Stomach (tissue), 9 donors: ENCODE measurements around the gene TNFRSF1A. TPM values are rescaled to one million over a fixed set of nuclear protein-coding genes. Genes with fewer than 3 reads are reported as not detected.
A peak's percentile ranks its signal among the peaks of the same experiment; 100 is the strongest.

ENCODE experiments used
- DNase-seq, 2 donors: peaks; one replicate each; pipeline versions ENCODE4 v3.0.0 to v3.0.0-alpha.2; 2013 to 2019
- H3K27ac ChIP-seq, 5 donors: fragments of 200-600 bp in 4 of 5; sonication (generic) in 4 of 5; one replicate each; pipeline ENCODE4 v1.5.1; 2013 to 2019; ENCODE audit warnings: mild to moderate bottlenecking in 1 of 5, moderate library complexity in 1 of 5
- H3K27me3 ChIP-seq, 3 donors: fragments of 200-600 bp; sonication (generic); one replicate each; pipeline ENCODE4 v1.5.1; 2017 to 2019; ENCODE audit warnings: mixed run types in 1 of 3
- H3K36me3 ChIP-seq, 4 donors: fragments of 200-600 bp; sonication (generic); 1 replicate in 3 of 4; 2 replicates in 1 of 4; pipeline ENCODE4 v1.5.1; 2016 to 2019
- H3K4me1 ChIP-seq, 4 donors: fragments of 200-600 bp; sonication (generic); one replicate each; pipeline ENCODE4 v1.5.1; 2016 to 2019
- H3K4me3 ChIP-seq, 4 donors: fragments of 200-600 bp; sonication (generic) in 3 of 4; one replicate each; pipeline ENCODE4 v1.5.1; 2016 to 2019; ENCODE audit warnings: mild to moderate bottlenecking in 1 of 4
- H3K9me3 ChIP-seq, 4 donors: fragments of 200-600 bp; sonication (generic); one replicate each; pipeline ENCODE4 v1.5.1; 2016 to 2019
- EP300 ChIP-seq: sonication (generic); formaldehyde crosslinking; IDR thresholded peaks from one replicate; pipeline ENCODE4 v1.6.1; 2017; ENCODE audit warnings: antibody characterized with exemption
- POLR2A ChIP-seq, 4 donors: fragments of 450-650 bp; IDR thresholded peaks; one replicate each; pipeline ENCODE4 v1.6.1; 2016; ENCODE audit warnings: antibody characterized with exemption in 4 of 4, control low read depth in 2 of 4, mild to moderate bottlenecking in 1 of 4, moderate library complexity in 1 of 4
- POLR2AphosphoS5 ChIP-seq, 3 donors: sonication (generic); formaldehyde crosslinking; IDR thresholded peaks; one replicate each; pipeline ENCODE4 v1.6.1; 2016; ENCODE audit warnings: antibody characterized with exemption in 3 of 3
- WGBS, 5 donors: extraction: QIAGEN DNeasy Blood & Tissue Kit in 3 of 5; methylation state at CpG; one replicate each; pipeline versions ENCODE4 v1.1.5 to v1.1.7; 2013 to 2018; 5-methylcytosine and 5-hydroxymethylcytosine counted together
- intact Hi-C: fragments of 100-400 bp; cut with DNase I; formaldehyde crosslinking; loops from one replicate; pipeline ENCODE4 v1.15.1; 2023; ENCODE audit warnings: low total_unique reads
- polyA plus RNA-seq, 3 donors: library from polyadenylated mRNA; stranded (reverse); fragments of 200-250 nt; gene quantifications; one replicate each; pipeline ENCODE4 v1.2.3, GENCODE V29; 2013
- total RNA-seq, 5 donors: library from RNA; depleted of rRNA; stranded (reverse); fragments of >200 nt; gene quantifications; one replicate each; pipeline versions ENCODE4 v1.1.0 to v1.2.3, GENCODE V29; 2014 to 2016
- TF ChIP-seq, protein P1 (sequence below), 7 experiments: fragments of 450-650 bp in 4 of 7; fragments of 200-600 bp in 3 of 7; sonication (generic) in 3 of 7; IDR thresholded peaks; one replicate each; pipeline ENCODE4 v1.5.1; 2016 to 2019; ENCODE audit warnings: antibody characterized with exemption in 7 of 7, control low read depth in 2 of 7, mild to moderate bottlenecking in 1 of 7
- donor health status: healthy with polysubstance abuse.
- donor health status: Bipolar disorder and iron deficiency.
- donor health status: healthy.

Gene TNFRSF1A
- total and polyA plus RNA-seq, 8 donors = 35.2 to 432 (median 102) TPM

DNA sequence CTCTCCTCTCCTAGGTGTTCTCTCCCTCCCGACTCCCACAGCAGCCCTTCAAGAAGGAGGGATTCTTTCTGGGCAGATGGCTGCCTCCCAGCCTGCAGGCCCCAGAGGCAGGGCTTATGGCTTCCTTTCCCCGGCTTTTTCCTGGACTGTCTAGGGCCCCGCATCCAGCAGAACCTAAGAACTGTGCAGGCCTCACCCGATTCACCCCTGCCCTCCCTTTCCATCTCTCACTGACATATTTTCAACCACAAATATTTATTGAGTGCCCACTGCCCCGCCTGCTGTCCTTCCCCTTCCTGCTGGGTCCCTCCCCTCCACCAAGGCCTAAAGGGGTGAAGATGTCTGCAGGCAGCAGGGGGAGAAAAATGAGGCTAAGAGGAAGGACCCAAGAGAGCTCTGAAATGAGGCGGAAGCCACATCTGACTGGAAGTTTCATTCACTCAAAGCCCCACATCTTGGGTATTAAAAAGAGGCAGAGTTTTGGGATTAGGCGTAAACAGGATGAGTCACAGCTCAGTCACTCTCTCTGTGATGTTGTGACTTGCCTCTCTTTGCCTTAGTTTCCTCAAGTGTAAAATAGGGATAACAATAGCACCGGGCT, 30.6 kb upstream of the TNFRSF1A start:
- peak; percentile 45 to 74 for DNase-seq
- H3K27me3 ChIP-seq = no peaks in the 10 kb centered on the region
- H3K4me3 ChIP-seq = peak overlapping the region; percentile 37 to 52 (median 49)
- intact Hi-C loops = no loop called here
- 10 to 26% (median 22%) methylated on average over 8 of the region's 8 CpGs for WGBS, 5 donors
- TF ChIP-seq POLR2A (IDR thresholded peaks at IDR 0.05) (no peak), POLR2AphosphoS5 (IDR thresholded peaks at IDR 0.05) (peak in 1 of 3 donors; percentile 7)
- TF ChIP-seq, protein P1, sequence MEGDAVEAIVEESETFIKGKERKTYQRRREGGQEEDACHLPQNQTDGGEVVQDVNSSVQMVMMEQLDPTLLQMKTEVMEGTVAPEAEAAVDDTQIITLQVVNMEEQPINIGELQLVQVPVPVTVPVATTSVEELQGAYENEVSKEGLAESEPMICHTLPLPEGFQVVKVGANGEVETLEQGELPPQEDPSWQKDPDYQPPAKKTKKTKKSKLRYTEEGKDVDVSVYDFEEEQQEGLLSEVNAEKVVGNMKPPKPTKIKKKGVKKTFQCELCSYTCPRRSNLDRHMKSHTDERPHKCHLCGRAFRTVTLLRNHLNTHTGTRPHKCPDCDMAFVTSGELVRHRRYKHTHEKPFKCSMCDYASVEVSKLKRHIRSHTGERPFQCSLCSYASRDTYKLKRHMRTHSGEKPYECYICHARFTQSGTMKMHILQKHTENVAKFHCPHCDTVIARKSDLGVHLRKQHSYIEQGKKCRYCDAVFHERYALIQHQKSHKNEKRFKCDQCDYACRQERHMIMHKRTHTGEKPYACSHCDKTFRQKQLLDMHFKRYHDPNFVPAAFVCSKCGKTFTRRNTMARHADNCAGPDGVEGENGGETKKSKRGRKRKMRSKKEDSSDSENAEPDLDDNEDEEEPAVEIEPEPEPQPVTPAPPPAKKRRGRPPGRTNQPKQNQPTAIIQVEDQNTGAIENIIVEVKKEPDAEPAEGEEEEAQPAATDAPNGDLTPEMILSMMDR (IDR thresholded peaks at IDR 0.05) = no peak
- peaks cover 41 to 76% (median 53%) of the 10 kb centered on the region in 4 donors for H3K4me1 ChIP-seq
- H3K9me3 ChIP-seq = no peaks in the 10 kb centered on the region
- peak overlapping the region; percentile 89 to 96 (median 95) for H3K27ac ChIP-seq
- no peaks in the 10 kb centered on the region for H3K36me3 ChIP-seq

DNA sequence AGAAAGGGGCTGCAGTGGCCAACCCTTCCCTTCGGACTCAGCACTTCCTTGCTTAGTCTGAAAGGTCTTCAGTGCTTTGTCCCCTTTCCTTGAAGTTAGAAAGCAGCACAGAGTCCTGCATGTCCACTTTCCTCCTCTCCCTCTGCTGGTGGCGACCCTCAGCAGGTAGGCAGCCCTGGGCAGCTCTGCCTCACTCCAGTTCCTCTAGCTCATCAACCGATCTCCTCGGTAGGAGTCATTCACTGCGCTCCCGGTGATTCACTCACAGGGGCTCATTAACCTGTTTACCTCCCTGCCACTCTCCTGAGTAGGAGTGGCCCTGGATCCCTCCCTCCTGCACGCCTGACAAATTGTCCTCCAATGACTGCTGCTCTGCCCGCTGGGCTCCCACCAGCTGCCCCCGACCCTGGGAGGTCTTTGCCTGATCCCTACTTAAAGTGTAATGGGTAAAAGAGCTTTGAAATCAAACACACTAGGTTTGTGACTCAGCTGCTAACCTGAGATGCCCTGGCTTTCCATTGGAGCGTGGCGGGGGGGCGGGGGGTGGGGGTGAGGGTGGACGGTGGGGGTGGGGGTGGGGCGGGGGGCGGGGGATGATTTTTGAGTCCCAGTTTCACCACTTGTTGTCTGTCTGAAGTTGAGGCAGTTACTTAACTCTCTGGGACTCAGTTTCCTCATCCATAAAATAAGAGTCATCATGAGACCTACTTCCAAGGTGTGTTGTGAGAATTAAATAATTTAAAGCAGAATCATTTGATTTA, 29.3 kb upstream of the TNFRSF1A start:
- H3K4me1 ChIP-seq = peaks cover 28 to 67% (median 42%) of the 10 kb centered on the region in 4 donors

DNA sequence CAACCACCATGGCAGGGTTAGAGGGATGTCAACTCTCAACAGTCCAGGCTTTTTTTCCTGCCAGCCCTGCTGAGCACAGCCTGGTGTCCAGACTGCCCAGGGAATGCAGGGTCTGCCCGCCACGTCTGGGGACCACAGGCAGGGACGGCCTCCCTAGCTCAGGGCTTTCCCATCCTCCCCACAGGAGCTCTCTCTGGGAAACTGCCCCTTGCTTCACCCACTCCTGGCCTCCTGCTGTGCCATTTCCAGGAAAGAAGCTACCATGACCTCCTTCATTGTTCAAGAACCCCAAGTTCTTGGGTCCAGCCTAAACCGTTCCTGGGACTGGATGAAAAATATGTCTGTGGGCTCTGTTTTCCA, 28.7 kb upstream of the TNFRSF1A start:
- Histone ChIP-seq H3K9me3 (no peaks in the 10 kb centered on the region), H3K27me3 (no peaks in the 10 kb centered on the region), H3K36me3 (no peaks in the 10 kb centered on the region), H3K4me1 (peaks cover 21 to 61% (median 35%) of the 10 kb centered on the region in 4 donors), H3K4me3 (peak overlapping the region in 2 of 4 donors; percentile 13 to 52), H3K27ac (peak overlapping the region; percentile 14 to 95 (median 92))
- intact Hi-C loops = no loop called here
- TF ChIP-seq POLR2AphosphoS5 (IDR thresholded peaks at IDR 0.05) = no peak
- TF ChIP-seq EP300 = no peak
- no peak for TF ChIP-seq POLR2A (IDR thresholded peaks at IDR 0.05)
- TF ChIP-seq, protein P1 (IDR thresholded peaks at IDR 0.05) = no peak
- WGBS, 5 donors = 58 to 88% (median 78%) methylated on average over 4 of the region's 4 CpGs
- DNase-seq = no peak

More for the DNA sequence above, 29.3 kb upstream of the TNFRSF1A start:
- WGBS, 5 donors = 25 to 40% (median 29%) methylated on average over 13 to 15 of the region's 15 CpGs
- Histone ChIP-seq H3K27ac (peak overlapping the region; percentile 14 to 95 (median 92)), H3K4me3 (peak overlapping the region in 3 of 4 donors; percentile 13 to 52 (median 48)), H3K9me3 (no peaks in the 10 kb centered on the region), H3K36me3 (no peaks in the 10 kb centered on the region), H3K27me3 (no peaks in the 10 kb centered on the region)
- peak; percentile 66 to 91 for DNase-seq
- intact Hi-C loops = no loop called here
- TF ChIP-seq, protein P1 (IDR thresholded peaks at IDR 0.05) = no peak
- TF ChIP-seq POLR2A (IDR thresholded peaks at IDR 0.05) (no peak), EP300 (no peak), POLR2AphosphoS5 (IDR thresholded peaks at IDR 0.05) (peak in 2 of 3 donors; percentile 43 to 65)

GRCh38 chr12:6369916-6370575, 28.2 kb upstream of the TNFRSF1A start:
- Histone ChIP-seq H3K27ac (peak overlapping the region in 4 of 5 donors; percentile 89 to 95 (median 94)), H3K4me1 (peaks cover 18 to 60% (median 33%) of the 10 kb centered on the region in 4 donors), H3K36me3 (no peaks in the 10 kb centered on the region), H3K4me3 (peak overlapping the region in 1 of 4 donors; percentile 52), H3K27me3 (no peaks in the 10 kb centered on the region), H3K9me3 (no peaks in the 10 kb centered on the region)
- TF ChIP-seq POLR2AphosphoS5 (IDR thresholded peaks at IDR 0.05) = no peak
- TF ChIP-seq, protein P1 (IDR thresholded peaks at IDR 0.05) = no peak
- TF ChIP-seq POLR2A (IDR thresholded peaks at IDR 0.05) = no peak
- TF ChIP-seq EP300 = no peak
- WGBS, 5 donors = 80 to 87% (median 85%) methylated on average over 9 of the region's 9 CpGs
- intact Hi-C loops = no loop called here
- DNase-seq = no peak
